ENCODE data around the gene RTF2. TPM values are rescaled to one million over a fixed set of nuclear protein-coding genes. Genes with fewer than 3 reads are reported as not detected.

RTF2 gene
- total and polyA plus RNA-seq, 2 experiments from 2014 or later = 28.2 to 53.7 TPM

- TF ChIP-seq ZNF462 (CRISPR knock-in tag; IDR thresholded peaks at IDR 0.05) = no peak
- TF ChIP-seq STAT1 (IDR thresholded peaks at IDR 0.05; ENCODE audit: unreplicated experiment) = no peak
- TF ChIP-seq EZH2phosphoT487 (IDR thresholded peaks at IDR 0.05; ENCODE audit: unreplicated experiment) = no peak
- no peak for TF ChIP-seq JUNB (IDR thresholded peaks at IDR 0.05; ENCODE audit: unreplicated experiment)
- TF ChIP-seq ETS1 (IDR thresholded peaks at IDR 0.05) = no peak
- no peak for TF ChIP-seq CTCF (conservative IDR thresholded peaks at IDR 0.05; ENCODE audit: low read depth in 2 of 2)
- TF ChIP-seq ZNF331 (CRISPR knock-in tag; IDR thresholded peaks at IDR 0.05; ENCODE audit: low read depth) = no peak
These were observed 22.9 kb upstream of the RTF2 start (continued) for GRCh38 chr20:56445540-56445939.
